Inflammatory macrophage (primary cell): ENCODE measurements around the gene UHRF2.
"Not testable (repeated sequence)": the region's sequence is repeated elsewhere in the genome, so short reads cannot be mapped to it uniquely, and the experiment has no call there.

Source experiments
- DNase-seq, 2 donors: peaks; one replicate each; pipeline ENCODE4 v3.0.0-alpha.2; 2020 to 2022

UHRF2 gene

DNA sequence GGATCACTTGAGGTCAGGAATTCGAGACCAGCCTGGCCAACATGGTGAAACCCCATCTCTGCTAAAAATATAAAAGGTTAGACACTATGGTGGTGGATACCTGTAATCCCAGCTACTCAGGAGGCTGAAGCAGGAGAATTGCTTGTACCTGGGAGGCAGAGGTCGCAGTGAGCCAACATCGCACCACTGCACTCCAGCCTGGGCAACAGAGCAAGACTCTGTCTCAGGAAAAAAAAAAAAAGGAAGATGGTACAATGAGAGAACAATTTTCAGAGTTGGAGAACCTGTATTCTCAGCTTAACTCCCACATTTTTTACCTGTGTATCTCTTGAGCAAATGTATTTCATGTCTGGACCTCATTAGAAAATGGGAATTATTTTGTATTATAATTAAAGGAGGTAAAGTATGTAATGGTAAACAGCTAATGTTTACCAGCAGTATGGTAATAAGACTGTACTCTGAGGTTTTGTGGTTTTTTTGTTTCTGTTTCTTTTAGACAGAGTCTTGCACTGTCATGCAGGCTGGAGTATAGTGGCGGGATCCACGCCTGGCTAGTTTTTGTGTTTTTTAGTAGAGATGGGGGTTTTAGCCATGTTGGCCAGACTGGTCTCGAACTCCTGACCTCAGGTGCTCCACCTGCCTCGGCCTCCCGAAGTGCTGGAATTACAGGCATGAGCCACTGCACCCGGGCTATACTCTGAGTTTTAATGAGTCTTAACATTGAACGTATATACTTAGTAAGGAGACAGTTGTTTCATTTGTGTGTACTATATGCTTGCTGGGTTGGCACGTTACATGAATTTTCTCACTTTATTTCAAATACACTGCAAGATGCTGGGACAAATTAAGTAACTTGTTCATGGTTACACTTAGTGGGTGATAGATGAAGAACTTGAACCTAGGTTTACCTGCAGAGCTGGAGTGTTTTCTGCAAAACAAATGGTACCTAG is 16.2 kb downstream of the UHRF2 start:
- no peak for DNase-seq

DNA sequence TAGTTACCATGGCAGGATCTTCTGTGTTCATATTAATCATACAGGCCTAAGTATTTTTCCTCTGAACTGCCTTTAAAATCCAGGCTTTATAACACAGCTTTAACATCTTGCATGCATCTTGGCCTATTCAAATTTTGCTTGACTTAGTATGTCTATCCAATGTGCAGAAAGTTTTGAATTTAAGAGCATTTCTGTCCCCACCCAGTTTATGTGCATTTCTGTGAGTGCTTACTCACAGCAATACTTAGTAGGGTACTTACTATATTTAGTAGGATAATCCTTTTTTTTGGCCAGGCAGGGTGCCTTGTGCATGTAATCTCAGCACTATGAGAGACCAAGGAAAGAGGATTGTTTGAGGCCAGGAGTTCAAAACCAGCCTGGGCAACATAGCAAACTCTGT is 18.0 kb downstream of the UHRF2 start:
- DNase-seq, result no peak

DNA sequence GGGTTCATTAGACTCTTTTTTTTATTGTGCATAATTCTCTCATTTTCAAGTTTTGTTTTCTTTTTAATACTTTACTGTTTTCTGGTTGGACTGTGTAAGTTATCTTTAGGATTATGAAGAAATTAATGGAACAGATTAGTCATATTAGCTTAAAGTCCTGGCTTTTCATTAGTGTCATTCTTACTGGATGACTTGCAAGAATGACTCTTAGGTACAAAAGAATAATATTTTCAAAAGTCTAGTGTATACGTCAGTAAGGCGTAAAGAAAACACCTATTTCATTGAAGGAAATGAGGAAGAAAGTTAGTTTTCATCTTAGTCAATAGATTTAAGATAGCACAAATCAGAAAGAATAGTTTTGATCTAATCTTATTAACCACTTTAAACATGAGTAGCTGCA is 20.4 kb downstream of the UHRF2 start:
- DNase-seq, result no peak

DNA sequence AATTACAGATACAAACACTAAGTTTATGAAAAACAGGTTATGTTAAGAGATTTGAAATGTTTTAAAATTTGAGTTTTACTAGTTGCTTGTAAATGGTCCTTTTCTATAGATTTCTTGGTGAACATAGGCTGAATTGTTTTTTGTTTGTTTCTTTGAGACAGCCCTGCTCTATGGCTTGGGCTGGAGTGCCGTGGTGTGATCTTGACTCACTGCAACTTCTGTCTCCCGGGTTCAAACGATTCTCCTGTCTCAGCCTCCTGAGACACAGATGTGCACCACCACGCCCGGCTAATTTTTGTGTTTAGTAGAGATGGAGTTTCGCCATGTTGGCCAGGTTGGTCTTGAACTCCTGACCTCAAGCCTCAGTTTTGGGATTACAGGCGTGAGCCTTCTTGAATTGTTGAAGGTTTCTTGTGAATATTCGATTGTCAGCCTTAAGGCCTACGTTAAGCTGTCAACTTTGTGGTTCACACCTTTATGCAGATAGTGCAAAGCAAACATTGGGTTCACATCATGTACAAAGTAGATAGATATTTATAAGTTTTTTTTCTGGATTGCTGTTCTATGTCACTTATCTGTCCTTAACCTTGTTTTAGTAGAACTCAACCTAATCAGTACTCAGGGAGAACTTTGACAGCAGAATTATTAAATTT is 26.2 kb downstream of the UHRF2 start:
- no peak for DNase-seq

DNA sequence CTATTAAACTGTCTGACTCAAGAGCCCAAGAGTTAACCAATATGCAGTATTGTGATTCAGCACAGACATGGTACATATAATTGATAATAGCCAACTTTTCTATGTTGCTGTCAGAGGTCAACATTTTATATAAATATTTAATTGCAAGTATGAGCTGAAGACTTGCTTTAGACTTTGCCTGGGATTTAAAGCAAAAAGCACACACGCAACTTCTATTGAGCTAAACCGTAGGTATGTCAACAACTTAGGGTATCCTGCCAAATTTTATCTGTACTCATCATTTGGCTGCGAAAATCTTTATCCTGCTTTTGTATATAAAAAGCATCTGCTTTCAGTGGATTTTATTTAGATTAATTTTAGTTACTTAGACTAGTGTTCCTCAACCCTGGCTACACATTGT is 27.4 kb downstream of the UHRF2 start:
- DNase-seq, result no peak

DNA sequence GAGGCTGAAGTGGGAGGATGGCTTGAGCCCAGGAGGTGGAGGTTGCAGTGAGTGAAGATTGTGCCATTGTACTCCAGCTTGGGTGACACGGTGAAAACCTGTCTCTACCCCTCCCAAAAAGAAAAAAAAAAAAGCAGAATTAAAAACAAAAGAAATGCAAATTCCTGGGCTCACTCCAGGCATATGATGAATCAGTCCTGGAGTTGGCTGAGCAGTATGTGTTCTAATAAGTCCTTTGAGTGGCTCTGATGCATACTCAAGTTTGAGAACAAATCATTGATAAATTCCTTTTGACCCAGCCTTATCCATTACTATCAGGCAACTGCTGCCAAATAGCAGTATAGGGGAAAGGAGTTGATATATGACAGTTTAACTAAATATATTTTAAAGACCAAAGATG is 28.3 kb downstream of the UHRF2 start:
- DNase-seq, result no peak

DNA sequence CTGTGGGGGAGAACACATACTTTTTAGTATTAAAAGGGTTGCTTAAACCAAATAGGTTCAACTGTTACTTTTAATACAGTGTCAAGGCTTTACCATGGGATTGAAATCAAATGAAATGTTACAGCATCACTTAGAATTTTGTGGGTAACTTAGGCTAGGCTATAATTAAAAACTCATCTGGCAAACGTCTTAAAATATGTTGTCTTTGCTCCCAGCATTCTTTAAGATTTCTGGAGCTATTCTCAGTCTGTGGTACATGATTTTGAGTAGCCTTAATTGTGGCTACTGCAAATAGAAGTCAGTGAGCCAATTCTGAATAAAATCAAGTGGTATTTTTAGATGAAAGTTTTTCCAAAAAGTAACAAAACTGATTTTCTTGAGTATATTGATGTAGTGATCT is 30.7 kb downstream of the UHRF2 start:
- DNase-seq, result no peak

DNA sequence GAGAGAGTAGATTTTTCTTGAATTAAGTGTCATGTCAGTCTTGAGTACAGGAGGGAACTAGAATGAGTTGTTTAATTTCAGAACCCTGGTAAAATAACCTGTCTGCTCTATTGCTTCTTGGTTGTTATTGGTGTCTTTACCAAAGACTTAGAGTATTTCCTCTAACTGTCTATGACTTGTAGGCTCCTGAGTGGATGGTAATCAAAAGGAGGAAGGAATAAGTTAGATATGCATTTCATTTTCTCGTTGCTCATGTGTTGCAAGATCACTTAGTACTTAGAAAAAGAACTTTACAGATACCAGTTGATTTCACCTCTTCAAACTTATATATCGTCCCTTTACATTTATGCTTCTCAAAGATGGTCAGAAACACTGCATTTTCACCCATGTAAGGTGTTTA is 31.1 kb downstream of the UHRF2 start:
- peak; percentile 15 to 71 for DNase-seq

DNA sequence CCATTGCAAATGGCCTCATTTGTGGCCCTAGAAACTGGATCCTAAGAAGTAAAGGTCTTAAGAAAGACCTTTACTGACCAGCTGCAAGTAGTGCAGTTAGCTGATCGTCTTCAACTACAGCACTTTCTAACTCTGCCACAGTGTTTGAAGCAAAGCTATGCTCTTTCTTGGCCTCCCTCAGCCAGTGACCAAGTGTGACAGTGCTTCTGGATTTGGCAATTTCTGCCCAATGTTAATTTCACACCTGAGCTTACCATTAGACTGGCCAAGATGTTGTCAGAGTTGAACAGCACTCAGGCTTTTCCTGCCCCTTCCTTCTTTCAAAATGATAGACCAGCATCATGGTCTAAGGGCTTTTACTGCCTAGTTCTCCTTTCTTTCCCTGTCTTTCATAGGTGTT is 36.1 kb downstream of the UHRF2 start:
- no peak for DNase-seq

DNA sequence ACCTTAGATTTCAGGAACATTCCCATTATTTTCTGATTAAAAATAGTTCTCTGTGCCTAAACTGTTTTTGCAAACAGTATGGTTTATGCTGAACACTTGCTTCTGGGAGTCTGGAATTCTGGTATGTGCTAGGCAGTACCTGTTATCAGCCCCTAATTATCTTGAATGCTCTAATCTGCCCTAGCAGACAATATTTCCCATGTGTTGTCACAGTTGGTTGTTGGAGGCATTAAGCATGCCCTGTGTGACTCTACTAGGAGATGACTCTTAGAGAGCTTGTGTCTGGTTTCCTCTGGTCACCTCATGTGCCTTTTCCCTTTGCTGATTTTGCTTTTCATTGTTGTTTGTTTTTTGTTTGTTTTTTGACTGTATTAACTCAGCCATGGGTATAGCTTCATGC is 36.6 kb downstream of the UHRF2 start:
- DNase-seq, result no peak

DNA sequence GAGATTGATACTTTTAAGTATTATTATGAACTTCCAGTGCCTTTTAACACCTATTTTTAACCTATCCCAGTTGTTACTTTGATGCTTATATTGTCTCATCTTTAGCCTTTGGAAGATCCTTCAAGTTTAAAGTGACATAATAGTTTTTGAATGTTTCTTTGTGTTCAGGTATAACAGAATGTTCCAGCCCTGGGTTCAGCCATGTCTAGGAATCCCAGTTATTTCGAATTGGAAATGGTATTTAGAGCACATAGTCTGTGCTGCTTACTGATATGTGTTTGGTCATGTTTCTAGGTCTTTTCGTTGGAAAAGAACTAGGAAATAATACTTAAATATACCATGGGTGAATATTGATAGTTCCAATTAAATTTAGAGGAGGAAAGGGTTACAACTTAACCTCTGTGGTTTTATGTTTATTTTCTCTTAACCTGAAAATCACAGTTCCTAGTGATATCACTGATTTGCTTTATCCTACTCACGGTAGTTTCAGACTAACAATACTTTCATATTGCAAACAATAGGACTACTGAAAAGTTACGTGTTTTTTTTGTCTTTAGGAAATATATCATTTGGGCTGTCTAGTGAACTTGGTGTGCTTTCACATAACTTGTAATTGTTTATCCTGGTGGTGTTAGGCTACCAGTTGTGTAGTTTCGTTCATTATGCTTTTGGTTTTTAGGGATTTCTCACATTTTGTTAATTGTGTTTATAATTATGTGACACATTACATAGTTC is 37.8 kb downstream of the UHRF2 start:
- DNase-seq, result no peak

DNA sequence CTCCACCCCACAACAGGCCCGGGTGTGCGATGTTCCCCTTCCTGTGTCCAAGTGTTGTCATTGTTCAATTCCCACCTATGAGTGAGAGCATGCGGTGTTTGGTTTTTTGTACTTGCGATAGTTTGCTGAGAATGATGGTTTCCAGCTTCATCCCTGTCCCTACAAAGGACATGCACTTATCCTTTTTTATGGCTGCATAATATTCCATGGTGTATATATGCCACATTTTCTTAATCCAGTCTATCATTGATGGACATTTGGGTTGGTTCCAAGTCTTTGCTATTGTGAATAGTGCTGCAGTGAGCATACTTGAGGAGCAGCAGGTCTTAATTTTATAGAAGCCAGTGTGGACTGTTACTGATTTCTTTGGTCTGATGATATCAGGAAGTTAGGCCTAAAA is 42.3 kb downstream of the UHRF2 start:
- DNase-seq, result not testable (repeated sequence)

DNA sequence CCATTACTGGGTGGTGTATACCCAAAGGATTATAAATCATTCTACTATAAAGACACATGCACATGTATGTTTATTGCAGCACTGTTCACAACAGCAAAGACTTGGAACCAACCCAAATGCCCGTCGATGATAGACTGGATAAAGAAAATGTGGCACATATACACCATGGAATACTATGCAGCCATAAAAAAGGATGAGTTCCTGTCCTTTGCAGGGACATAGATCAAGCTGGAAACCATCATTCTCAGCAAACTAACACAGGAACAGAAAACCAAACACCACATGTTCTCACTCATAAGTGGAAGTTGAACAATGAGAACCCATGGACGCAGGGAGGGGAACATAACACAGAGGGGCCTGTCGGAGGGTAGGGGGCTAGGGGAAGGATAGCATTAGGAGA is 45.7 kb downstream of the UHRF2 start:
- not testable (repeated sequence) for DNase-seq

DNA sequence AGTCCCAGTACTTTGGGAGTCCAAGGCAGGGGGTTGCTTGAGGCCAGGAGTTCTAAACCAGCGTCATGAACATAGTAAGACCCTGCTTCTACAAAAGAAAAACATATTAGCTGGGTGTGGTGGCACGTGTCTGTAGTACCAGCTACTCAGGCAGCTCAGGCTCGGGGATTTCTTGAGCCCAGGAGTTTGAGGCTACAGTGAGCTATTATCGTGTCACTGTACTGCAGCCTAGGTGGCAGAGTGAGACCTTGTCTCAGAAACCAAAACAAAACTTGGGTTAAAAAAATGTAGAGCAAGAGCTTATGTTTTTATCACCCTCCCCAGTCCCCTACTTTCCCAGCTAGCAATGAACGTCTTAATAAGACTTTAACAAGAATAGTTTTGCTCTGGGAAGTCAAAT is 46.7 kb downstream of the UHRF2 start:
- no peak for DNase-seq

DNA sequence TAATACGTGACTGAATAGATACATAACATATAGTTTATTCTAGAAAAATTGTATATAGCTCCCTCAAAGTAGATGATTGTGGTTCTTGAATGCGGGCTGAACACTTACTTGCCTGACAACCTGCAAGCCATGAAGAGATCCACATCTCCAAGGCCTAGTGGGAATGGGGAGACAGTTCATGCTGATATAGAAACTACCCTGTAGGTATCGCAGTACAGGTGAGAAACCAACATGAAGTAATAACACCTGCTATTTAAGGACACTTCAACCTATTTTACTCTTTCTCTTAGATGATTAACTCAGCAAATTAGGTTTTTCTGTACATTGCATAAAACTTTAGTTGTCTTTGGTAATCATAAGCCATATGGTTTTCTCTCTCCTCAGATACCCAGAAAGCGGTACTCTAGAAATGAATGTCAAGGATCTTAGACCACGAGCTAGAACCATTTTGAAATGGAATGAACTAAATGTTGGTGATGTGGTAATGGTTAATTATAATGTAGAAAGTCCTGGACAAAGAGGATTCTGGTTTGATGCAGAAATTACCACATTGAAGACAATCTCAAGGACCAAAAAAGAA is 47.3 kb downstream of the UHRF2 start:
- no peak for DNase-seq

DNA sequence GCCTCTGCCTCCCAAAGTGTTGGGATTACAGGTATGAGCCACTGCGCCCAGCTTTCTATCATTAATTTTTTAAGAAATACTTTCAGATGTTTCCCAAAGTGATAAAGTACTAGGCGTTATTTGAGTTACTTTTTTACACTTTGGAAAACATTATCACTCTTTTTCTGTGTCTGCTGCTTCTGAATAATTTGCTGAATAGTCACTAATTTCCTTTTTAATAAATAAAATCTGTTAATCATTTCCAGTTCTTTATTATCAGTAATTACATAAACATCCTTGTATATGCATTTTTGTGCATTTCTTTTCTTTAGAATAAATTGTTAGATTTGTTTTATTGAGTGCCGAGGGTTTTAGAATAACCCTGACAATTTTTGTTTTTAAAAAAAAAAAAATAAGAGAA is 48.6 kb downstream of the UHRF2 start:
- no peak for DNase-seq

DNA sequence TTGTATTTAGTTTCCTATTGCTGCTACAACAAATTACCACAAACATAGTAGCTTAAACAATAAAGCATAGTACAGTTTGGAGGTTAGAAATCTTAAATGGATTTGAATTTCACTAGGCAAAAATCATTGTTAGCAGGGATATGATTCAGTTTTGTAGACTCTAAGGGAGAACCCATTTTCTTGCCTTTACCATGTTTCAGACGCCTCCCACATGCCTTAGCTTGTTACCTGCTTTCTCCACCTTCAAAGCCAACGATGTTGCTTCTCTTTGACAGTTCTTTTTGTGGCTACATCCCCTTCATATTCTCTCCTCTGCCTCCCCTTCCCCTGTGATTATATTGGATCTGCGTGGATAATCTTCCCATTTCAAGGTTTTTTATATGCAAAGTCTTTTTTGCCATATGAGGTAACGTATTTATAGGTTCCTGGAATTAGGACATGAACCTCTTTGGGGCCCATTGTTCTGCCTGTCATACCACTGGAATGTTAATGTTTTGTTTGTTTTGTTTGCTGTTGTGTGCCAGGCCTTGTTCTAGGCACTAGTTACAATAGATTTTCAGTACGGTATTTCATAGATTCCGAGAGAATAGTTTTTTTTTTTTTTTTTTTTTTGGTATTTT is 54.1 kb downstream of the UHRF2 start:
- no peak for DNase-seq

DNA sequence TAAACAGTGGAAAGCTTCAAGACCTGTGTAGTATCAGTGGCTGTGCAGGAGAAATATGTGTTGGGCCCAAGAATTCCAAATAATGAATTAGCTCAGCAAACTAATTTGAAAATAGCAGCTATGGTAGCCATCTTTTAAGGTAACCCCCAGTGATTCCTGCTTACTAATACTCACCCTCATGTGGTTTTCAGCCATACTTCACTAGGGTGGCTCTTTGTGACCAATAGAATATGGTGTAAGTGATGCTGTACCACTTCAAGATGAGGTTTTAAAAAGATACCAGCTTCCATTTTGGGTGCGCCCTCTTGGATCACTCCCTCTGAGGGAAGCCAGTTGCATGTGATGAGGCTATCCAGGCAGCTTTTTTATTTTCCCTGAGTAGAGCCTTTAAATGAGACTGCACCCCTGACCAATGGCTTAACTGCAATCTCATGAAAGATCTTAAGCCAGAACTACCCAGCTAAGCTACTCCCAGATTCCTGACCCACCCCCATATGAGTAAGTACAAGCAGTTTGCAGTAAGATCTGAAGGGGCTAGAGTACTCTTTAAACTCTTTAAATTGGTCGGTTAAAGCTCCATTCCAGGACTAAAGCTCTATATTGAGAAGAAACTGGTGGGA is 58.3 kb downstream of the UHRF2 start:
- DNase-seq, result no peak

DNA sequence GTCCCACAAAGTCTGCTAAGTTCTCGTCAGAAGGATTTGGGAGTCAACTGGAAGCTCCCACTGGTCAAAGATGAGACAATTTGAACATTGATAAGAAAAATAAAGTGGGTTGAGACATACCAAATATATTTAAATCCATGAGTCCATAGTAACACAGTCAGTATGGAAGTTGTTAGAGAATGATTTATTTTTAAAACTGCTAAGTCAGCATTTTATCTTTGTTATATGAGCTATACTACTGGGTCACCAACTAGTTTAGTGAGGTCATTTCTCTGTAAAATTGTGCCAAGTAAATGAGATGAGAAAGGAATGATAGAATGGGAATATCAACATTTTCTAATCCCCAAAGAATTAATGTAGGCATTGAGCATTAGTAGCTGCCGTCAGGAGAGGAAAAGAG is 60.2 kb downstream of the UHRF2 start:
- DNase-seq, result no peak

DNA sequence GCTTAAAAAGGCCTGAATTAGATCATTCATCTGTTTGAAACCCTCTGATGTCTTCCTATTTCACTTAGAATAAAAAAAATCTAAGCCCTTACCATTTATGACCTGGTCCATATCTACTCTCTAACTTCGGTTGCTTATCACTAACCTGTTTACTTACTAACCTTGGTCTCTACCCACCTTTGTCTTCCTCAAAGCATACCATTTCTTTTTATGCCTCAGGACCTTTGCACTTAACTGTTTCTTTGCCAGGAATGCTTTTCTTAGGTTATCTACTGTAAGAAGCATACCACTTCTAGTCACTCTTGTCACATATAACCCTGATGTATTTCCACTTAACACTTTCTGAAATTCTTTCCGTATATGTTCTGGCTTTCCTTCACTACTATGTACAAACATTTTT is 67.0 kb downstream of the UHRF2 start:
- DNase-seq, result no peak

DNA sequence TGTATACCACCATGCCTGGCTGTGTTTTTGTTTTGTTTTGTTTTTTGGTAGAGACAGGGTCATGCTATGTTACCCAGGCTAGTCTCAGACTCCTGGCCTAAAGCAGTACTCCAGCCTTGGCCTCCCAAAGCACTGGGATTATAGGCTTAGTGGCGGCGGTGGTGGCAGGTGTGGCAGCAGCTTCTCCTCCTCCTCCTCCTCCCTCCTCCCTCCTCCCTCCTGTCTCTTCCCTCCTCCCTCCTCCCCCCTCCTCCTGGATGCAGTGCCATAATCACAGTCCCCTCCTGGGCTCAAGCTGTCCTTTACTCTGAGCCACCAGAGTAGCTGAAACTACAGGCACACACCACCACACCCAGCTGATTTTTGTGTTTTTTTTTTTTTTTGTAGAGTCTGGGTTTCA is 71.2 kb downstream of the UHRF2 start:
- no peak for DNase-seq

DNA sequence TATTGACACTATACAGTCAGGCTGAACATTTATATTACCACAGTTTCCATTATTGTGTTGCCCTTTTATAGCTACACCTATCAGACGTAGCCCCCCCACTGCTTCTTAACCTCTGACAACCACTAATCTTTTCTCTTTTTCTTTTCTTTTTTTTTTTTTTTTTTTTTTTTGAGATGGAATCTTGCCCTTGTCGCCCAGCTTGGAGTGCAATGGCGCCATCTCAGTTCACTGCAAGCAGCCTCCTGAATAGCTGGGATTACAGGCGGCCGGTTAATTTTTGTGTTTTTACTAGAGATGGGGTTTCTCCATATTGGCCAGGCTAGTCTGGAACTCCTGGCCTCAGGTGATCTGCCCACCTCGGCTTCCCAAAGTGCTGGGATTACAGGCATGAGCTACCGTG is 75.4 kb downstream of the UHRF2 start:
- DNase-seq, result no peak
